ENCODE measurements around the gene BRIX1. TPM values are rescaled to one million over a fixed set of nuclear protein-coding genes. Genes with fewer than 3 reads are reported as not detected.
"Not testable (repeated sequence)": the region's sequence is repeated elsewhere in the genome, so short reads cannot be mapped to it uniquely, and the experiment has no call there.

The BRIX1 gene
- total RNA-seq, 1 donor = 6.7 TPM

DNA sequence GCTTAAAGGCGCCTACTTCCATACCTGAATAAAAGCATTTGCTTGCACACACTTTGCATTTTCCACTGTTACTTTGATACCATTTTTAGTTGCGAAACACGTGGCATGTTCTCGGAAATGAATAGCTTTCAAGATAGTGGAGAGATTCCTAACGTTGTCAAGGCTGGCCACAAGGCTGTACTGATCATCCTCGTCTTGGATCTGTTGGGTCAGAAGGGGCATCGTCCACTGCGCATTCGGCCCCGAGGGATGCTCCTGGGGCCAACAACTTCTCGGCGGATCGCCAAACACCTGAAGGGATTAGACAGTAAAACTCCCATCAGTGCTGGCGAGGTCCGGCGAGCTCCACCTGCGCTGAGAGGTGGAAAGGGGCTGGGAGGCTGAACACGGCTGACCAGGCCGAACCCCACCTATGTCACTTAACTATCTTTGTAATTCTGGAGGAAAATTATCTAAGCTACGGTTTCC, 806 bp upstream of the BRIX1 start:
- peak in 1 of 3 donors; percentile 5 for DNase-seq (ENCODE audit: low read depth in 2 of 3, low spot score in 2 of 3)

DNA sequence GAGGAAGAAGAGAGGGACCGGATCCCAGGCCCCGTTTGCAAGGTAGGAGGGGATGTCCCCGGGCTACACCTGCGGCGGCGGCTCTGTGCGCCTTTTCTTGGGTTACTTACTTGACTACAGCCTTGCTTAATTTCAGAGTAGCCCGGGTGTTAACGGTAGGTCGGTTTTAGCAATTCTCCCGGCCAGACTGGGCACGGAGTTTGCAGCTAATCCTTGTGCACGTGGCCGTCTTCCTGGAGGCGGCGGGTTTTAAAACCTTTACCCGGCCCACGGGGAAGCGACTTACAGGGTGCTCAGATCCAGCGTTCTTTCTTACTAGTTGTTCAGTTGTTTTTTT, 313 bp downstream of the BRIX1 start:
- DNase-seq (ENCODE audit: low read depth in 2 of 3, low spot score in 2 of 3) = no peak

DNA sequence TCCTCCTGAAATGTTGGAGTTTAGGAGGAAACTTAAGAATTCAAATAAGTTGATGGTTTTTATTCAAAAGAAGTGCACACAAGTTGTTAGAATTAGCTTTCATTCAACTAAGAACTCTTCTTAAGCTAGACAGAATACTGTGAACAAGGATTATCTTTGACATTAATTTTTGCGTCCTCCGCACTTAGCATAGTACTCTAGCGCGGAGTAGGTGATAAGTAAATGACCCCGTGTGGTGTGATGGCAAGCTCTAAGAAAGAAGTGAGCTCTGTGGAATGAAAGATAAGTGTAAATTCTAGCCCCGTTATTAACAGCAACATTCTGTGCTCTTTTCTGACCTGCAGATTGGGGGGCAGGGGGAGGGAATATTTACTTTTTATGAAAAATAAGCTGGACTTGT, 1.0 kb downstream of the BRIX1 start:
- DNase-seq (ENCODE audit: low read depth in 2 of 3, low spot score in 2 of 3) = no peak

DNA sequence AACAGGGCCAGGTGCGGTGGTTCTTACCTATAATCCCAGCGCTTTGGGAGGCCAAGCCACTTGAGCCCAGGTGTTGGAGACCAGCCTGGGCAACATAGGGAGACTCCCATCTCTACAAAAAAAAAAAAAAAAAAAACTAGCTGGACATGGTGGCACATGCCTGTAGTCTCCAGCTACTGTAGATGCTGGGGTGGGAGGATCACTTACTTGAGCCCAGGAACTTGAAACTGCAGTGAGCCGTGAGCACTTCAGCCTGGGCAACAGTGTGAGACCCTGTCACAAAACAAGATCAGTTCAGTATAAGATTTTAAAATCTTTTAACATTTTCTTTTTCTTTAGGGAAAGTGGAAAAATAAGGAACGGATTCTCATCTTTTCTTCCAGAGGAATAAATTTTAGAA, 2.5 kb downstream of the BRIX1 start:
- DNase-seq (ENCODE audit: low read depth in 2 of 3, low spot score in 2 of 3) = no peak

DNA sequence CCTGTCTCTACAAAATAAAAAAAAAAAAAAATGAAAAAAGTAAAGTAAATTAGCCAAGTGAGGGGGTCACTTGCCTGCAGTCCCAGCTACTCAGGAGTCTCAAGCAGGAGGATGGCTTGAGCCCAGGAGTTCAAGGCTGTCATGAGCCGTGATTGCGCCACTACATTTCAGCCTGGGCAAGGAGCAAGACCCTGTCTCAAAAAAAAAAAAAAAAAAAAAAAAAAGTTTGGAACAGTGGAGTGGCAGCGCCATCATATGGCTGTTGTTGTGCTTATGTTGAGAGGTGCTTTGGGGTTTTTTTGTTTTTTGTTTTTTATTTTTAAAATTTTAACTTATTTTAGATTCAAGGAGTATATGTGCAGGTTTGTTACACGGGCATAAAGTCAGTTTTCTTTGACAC, 3.6 kb downstream of the BRIX1 start:
- DNase-seq (ENCODE audit: low read depth in 2 of 3, low spot score in 2 of 3) = peak in 2 of 3 donors; percentile 14 to 40

DNA sequence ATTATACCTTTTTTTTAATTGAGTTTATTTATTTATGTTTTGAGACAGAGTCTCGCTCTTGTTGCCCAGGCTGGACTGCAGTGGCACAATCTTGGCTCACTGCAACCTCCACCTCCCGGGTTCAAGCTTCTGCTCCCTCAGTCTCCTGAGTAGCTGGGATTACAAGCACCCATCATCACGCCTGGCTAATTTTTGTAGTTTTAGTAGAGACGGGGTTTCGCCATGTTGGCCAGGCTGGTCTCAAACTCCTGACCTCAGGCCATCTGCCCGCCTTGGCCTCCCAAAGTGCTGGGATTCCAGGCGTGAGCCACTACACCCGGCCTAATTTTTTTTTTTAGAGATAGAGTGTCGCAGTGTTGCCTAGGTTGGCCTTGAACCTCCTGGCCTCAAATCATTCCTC, 7.7 kb downstream of the BRIX1 start:
- DNase-seq (ENCODE audit: low read depth in 2 of 3, low spot score in 2 of 3) = not testable (repeated sequence)

DNA sequence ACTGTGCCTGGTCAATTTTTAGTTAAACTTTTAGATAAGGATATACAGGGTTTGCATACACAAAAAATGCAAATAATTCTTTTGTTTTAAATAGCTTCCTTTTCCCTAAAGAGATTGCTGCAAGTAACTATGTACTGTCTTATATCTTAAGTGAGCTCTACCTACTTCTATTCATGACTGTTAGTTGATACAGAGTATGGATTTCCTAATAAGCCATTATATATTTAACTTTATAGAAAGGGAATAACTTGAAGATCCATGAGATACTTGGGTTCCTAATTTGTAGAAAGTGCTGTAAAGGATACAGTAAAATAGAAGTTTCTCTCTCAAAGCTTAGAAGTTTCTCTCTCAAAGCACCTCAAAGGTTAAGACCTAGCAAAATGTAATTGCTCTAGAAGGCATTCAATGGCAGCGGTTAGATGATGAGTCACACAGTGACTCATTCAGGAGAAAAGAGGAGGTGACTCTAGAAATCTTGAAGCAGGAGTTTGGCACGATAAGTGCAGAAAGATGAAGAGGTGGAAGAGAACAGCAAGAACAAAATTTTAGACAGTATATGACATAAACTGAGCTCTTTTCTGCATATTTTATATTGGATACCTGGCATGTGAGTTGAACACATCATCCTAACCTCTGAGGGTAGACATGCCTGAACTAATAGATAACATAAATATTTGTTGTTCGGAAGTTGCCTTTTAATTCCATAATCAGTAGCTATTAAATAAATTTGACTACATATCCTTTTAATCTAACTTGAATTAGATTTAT, 8.4 kb downstream of the BRIX1 start:
- peak in 2 of 3 donors; percentile 35 to 56 for DNase-seq (ENCODE audit: low read depth in 2 of 3, low spot score in 2 of 3)

DNA sequence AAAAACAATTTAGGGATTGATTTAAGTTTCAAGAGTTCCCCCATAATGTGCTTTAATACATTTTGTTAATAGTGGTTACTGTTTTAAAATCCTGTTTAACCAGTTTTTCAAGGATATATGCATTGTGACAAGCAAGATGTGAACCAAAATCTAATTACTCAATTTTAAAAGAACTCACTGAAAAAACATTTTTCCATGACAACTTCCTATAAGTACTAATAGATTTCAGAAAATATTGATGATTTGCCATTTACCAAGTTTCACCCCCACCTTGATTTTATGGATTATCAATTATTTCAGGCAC, 8.9 kb downstream of the BRIX1 start:
- DNase-seq (ENCODE audit: low read depth in 2 of 3, low spot score in 2 of 3) = no peak

DNA sequence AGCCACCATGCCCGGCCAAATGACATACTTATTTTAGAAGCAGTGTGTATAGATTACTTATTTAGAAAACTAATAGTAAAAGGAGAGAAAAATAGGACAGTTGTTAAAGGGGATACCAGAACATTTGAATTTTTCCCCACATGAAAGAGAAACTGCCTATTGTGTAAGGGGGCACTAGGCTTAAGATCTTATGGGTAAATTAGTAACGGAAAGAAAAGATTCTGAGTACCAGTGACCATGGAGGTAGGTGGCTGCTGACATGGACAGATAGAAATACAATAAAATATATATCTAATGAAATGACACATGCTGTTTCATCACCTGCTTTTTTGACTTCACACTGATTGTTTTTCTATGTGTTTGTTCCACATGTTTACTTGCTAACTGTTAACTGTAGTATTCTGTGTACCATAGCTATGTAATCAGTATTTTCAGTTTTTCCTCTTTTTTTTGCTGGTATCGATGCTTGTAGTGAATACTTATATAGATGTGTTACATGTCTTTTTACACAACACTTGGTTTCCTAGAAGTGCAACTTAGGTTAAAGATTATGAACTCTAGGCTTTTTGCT, 10.9 kb downstream of the BRIX1 start:
- DNase-seq (ENCODE audit: low read depth in 2 of 3, low spot score in 2 of 3) = no peak

DNA sequence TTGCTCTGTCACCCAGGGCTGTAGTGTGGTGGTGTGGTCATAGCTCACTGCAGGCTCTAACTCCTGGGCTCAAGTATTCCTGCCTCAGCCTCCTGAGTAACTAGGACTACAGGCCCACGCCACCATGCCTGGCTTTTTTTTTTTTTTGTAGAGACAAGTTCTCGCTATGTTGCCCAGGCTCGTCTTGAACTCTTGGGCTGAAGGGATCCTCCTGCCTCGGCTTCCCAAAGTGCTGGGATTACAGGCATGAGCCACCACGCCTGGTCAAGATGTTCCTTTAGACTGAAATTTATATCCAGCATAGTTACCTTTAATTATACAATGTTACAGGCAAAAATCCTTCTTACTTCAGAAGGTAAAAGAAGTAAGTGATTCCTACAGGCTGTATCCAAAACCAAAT, 12.3 kb downstream of the BRIX1 start:
- no peak for DNase-seq (ENCODE audit: low read depth in 2 of 3, low spot score in 2 of 3)

DNA sequence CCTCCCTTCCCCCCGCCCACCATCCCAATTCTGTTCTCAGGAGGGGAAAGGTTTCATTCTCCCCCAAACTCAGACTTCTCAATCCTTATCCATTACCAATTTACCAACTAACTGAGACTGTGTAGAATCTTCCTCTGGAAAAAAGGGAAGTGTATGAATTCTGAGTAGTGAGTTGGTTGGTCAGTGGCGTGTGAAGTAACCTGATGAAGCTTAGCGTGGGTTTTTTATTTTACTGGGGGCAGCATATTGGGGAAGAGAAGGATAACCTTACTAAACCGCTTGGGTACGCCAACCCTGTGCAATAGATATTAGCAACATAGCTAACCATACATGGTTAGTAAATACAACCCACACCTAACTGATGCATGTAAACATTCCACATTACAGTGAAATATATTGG, 12.8 kb downstream of the BRIX1 start:
- DNase-seq (ENCODE audit: low read depth in 2 of 3, low spot score in 2 of 3) = no peak

DNA sequence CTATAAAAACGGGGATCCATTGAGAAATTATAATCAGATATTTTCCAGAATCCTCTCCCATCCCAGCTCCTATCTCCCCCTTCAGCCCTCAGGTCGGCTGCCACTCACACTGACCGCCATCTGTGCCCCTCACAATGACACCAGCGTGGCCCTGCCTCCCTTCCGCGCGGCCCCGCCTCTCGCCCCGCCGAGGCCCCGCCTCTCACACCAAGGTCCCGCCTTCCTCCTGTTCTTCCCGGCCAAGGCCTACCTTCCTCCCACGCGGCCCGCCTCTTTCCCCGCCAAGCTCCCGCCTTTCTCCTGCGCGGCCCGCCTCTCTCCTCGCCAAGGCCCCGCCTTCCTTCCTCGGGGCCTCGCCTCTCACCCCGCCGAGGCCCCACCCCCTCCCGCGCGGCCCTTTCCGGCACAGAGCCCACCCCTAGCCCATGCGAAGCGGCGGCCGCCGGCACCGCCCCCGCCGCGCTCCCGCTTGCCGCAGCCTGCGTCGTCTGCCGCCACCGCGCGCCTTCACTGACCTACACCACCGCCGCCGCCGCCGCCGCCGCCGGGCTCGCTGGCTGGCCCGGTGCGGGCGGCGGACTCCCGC, 13.7 kb downstream of the BRIX1 start, which contains the start of gene DNAJC21:
DNAJC21 (plus strand) TSS at position 426 of the 586 bp plus-strand sequence. CDS start 261 bp downstream, outside the sequence.
- DNase-seq (ENCODE audit: low read depth in 2 of 3, low spot score in 2 of 3) = peak; percentile 94 to 99 (median 98)

DNA sequence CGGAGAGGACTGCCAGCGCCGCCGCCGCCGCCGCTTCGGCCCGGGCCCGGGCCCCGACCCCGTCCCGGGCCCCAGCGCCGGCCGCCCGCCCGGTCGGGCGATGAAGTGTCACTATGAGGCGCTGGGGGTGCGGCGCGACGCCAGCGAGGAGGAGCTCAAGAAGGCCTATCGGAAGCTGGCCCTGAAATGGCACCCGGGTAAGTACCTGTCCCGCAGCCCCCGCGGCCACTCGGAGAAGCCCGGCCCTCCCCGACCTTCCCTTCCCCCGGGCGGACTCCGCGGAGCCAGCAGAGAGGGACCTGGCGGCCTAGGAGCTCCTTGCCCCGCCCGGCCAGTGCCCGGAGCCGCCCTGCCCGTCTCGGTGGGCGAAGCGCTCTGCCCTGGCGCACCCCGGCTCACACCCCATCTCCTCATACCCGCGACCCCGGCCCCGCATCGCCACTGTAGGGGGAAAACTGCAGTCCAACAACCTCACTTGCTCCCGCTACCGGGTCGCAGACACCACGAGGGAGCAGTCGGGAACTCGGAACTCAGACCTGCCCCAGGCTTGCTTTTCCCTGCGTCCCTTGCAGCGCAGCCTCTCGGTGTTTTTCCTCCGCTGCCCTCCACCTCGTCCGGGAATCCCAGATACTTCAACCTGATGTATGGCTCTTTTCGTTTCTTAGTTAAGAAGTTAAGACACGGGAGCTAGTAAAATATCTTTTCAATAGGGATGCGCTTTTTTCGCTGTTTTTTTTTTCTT, 14.4 kb downstream of the BRIX1 start:
- peak; percentile 49 to 94 (median 89) for DNase-seq (ENCODE audit: low read depth in 2 of 3, low spot score in 2 of 3)

DNA sequence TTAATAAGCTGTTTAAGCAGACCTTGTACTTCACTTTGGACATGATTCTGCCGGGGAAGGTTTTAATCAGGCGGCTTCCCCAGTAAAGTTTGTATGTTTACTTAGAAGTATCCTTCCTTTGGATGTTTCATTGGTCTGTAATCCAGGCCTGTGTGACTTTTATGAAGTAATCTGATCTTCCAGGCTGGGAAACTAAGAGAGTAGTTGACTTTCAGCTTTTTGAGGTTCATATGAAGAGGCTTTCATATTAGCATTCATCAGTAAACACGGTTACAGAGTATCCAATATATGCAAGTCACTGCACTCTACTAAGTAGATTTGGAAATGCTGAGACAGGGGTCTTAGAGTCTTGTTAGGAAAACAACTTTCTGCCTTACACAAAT, 14.9 kb downstream of the BRIX1 start:
- DNase-seq (ENCODE audit: low read depth in 2 of 3, low spot score in 2 of 3) = peak in 1 of 3 donors; percentile 7

DNA sequence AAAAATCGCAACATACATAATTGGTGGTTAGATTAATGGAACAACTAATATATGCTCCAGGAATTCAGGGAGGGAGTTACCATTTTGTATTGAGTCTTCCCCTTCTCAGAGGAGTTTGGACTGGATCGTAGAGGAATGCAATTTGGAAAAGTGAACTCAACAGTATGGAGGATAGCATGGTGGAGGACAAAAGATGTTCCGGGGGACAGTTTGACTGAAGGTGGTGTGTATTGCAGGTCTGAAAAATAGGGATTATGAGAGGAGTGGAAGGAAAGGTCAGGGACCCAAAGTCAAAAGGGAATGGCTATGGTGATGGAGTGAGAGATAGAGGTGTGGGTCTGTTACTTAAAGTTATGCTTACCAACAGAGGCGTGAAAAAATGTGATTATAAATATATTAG, 15.4 kb downstream of the BRIX1 start:
- DNase-seq (ENCODE audit: low read depth in 2 of 3, low spot score in 2 of 3) = no peak

DNA sequence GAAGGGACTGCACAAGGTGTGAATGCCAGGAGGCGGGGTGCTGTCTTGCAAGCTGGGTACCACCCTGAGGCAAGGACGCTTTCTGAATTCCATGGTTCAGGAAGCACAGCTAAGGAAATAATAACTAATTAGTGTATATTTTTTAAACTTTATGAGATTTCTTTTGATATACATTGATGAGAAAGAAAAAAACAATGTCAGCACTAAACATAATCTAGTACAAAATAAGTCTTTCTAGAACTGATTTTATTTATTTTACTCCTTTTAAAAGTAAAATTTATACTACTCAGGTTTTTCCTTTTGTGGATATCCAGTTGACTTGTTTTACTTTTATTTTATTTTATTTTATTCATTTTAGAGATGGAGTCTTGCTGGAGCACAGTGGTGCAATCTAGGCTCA, 17.4 kb downstream of the BRIX1 start:
- DNase-seq (ENCODE audit: low read depth in 2 of 3, low spot score in 2 of 3) = no peak

DNA sequence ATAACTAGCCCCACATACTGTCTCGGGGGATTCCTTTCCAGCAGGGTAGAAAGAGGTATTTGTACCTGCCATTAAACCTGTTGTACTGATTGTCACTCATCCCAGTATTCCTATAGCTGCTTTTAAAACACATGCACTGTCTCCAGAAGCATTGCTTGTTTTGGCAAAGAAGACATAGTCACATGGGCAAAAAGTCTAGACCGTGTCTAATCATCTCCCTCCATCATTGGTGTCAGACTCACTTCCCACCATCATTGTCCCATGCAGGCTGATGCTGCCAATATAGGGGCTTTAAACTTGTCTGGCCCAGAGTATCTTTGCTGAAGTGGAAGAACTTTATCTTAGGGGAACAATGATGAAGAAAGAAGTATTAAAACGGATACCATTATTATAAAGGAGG, 26.4 kb downstream of the BRIX1 start:
- DNase-seq (ENCODE audit: low read depth in 2 of 3, low spot score in 2 of 3) = no peak

DNA sequence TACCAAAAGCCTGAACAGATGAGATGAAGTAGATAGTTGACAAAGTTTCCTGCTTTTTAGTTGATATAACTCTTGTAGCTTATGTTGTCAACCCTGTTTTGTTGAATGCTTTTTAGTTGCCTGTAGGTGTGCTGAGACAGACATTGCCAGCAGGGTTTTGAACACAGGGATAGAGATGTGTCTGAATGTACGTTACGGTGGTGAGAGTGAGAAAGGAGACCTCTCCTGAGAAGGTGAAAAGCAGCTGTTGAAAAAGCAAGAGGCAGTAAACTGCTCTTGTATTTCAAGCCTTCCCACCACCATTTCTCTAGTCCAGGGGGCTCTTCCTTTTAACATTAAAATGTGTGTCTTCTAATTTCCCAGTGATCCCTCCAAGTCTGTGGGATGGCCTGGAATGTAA, 28.5 kb downstream of the BRIX1 start:
- DNase-seq (ENCODE audit: low read depth in 2 of 3, low spot score in 2 of 3) = no peak

DNA sequence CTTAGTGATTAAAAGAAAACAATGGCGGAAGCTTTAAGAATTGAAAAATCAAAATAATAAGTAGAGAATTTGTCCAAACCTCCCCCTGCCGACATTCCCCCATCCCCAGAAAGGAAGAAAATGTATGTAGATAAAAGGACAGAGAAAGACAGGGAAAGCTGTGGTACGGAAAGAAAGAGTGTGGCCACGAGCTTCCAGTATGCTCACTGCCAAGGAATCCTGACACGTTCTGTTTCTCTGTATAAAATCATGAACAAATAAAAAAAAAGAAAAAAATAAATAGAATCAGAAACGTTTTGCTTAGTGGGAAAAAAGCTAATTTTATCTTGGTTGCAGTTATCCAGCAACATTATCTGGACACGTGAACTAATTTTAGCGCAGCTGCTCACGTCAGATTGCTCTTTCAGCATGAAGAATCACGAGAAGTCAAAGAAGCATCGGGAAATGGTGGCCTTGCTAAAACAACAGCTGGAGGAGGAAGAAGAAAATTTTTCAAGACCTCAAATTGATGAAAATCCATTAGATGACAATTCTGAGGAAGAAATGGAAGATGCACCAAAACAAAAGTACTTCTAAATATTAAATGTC, 29.0 kb downstream of the BRIX1 start:
- no peak for DNase-seq (ENCODE audit: low read depth in 2 of 3, low spot score in 2 of 3)

DNA sequence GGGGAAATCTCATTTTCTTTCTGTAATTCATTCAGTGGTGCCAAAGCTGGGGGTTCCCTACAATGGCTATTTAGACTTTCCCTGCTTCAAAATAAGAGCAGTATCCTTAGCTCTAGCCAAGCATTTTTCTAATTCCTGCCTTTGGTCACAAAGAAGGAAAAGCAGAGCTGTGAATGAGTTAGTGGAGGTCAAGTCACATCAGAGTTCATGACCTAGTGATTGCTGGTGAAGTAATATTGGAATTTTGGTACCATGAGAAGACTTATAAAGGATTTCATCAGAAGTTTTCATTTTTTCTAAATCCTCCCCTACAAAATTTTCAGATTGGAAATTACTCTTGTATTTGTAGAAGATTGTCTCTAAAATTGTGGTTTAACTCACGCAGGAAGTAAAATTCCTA, 41.8 kb downstream of the BRIX1 start:
- no peak for DNase-seq (ENCODE audit: low read depth in 2 of 3, low spot score in 2 of 3)
